Neuronal stem cell (in vitro differentiated cells): ENCODE results near the gene NAA60.

Experiments
- DNase-seq: peaks from one replicate; pipeline ENCODE4 v3.0.0-alpha.2; 2013; ENCODE audit warnings: low spot score
- H2AFZ ChIP-seq: one replicate; pipeline ENCODE4 v1.6.1; 2013; ENCODE audit warnings: mild to moderate bottlenecking, low read length, inconsistent platforms
- H2AK5ac ChIP-seq: 2 replicates; pipeline ENCODE4 v1.6.1; 2013; ENCODE audit warnings: low read depth, mild to moderate bottlenecking, inconsistent platforms, low read length, moderate library complexity, mixed read lengths
- H2BK120ac ChIP-seq: 2 replicates; pipeline ENCODE4 v1.6.1; 2013; ENCODE audit warnings: low read depth, mild to moderate bottlenecking, inconsistent platforms, low read length, moderate library complexity, mixed read lengths
- H2BK12ac ChIP-seq: one replicate; pipeline ENCODE4 v1.6.1; 2013; ENCODE audit warnings: low read length, inconsistent platforms
- H2BK15ac ChIP-seq: 2 replicates; pipeline ENCODE4 v1.6.1; 2013; ENCODE audit warnings: mild to moderate bottlenecking, low read length, inconsistent platforms, mixed read lengths
- H2BK5ac ChIP-seq: one replicate; pipeline ENCODE4 v1.6.1; 2013; ENCODE audit warnings: inconsistent platforms, mild to moderate bottlenecking, low read length, moderate library complexity
- H3K14ac ChIP-seq: one replicate; pipeline ENCODE4 v1.6.1; 2013; ENCODE audit warnings: low read length, inconsistent platforms
- H3K18ac ChIP-seq: 2 replicates; pipeline ENCODE4 v1.6.1; 2013; ENCODE audit warnings: low read length, inconsistent platforms
- H3K23ac ChIP-seq: 2 replicates; pipeline ENCODE4 v1.6.1; 2013; ENCODE audit warnings: low read depth, mild to moderate bottlenecking, mixed read lengths, low read length, inconsistent platforms; ENCODE audit not compliant: poor library complexity
- H3K27ac ChIP-seq: replicated peaks from 3 replicates; pipeline ENCODE4 v1.5.1; 2013; ENCODE audit warnings: low read length, inconsistent platforms
- H3K27me3 ChIP-seq, 3 experiments: 2 replicates each; pipeline ENCODE4 v1.6.1; 2013; ENCODE audit warnings: low read length in 3 of 3, mild to moderate bottlenecking in 2 of 3, inconsistent platforms in 1 of 3, low read depth in 1 of 3, mixed read lengths in 1 of 3, moderate library complexity in 1 of 3; ENCODE audit not compliant: control insufficient read depth in 3 of 3, insufficient read depth in 3 of 3
- H3K36me3 ChIP-seq, 2 donors: replicated peaks in 1 of 2; 2 replicates each; pipeline ENCODE4 v1.6.1; 2013; ENCODE audit warnings: low read length in 2 of 2; ENCODE audit not compliant: control insufficient read depth in 2 of 2, insufficient read depth in 2 of 2
- H3K4ac ChIP-seq: 2 replicates; pipeline ENCODE4 v1.6.1; 2013; ENCODE audit warnings: inconsistent platforms, mild to moderate bottlenecking, low read length, moderate library complexity
- H3K4me1 ChIP-seq, 2 donors: 1 replicate in 1 of 2; 2 replicates in 1 of 2; pipeline ENCODE4 v1.6.1; 2013; ENCODE audit warnings: low read length in 2 of 2, low read depth in 1 of 2; ENCODE audit not compliant: control insufficient read depth in 2 of 2, insufficient read depth in 1 of 2
- H3K4me2 ChIP-seq: one replicate; pipeline ENCODE4 v1.6.1; 2013; ENCODE audit warnings: mild to moderate bottlenecking, low read length, inconsistent platforms; ENCODE audit not compliant: insufficient read depth, poor library complexity, severe bottlenecking
- H3K4me3 ChIP-seq, 2 donors: 2 replicates each; pipeline ENCODE4 v1.5.1; 2013; ENCODE audit warnings: low read length in 2 of 2, mild to moderate bottlenecking in 2 of 2, inconsistent platforms in 1 of 2, moderate library complexity in 1 of 2
- H3K79me1 ChIP-seq: one replicate; pipeline ENCODE4 v1.6.1; 2013; ENCODE audit warnings: low read depth, mild to moderate bottlenecking, inconsistent platforms, low read length, moderate library complexity
- H3K9ac ChIP-seq: one replicate; pipeline ENCODE4 v1.6.1; 2013; ENCODE audit warnings: mild to moderate bottlenecking, low read depth, low read length, inconsistent platforms; ENCODE audit not compliant: poor library complexity
- H3K9me3 ChIP-seq, 2 donors: replicated peaks in 1 of 2; 2 replicates each; pipeline versions ENCODE3 to v1.6.1; 2013; ENCODE audit warnings: low read length in 2 of 2, mild to moderate bottlenecking in 2 of 2, inconsistent platforms in 1 of 2, low read depth in 1 of 2, mixed read lengths in 1 of 2, moderate library complexity in 1 of 2; ENCODE audit not compliant: control insufficient read depth in 2 of 2, insufficient read depth in 1 of 2
- H4K8ac ChIP-seq: one replicate; pipeline ENCODE4 v1.6.1; 2013; ENCODE audit warnings: low read depth, mild to moderate bottlenecking, inconsistent platforms, low read length, moderate library complexity
- H4K91ac ChIP-seq: one replicate; pipeline ENCODE4 v1.6.1; 2013; ENCODE audit warnings: low read length, low read depth, mild to moderate bottlenecking, inconsistent platforms; ENCODE audit not compliant: poor library complexity
- WGBS, 2 donors: extraction: QIAGEN DNeasy Blood & Tissue Kit; methylation state at CpG; one replicate each; pipeline ENCODE4 v1.1.7; 2013; ENCODE audit warnings: missing lambda C conversion rate in 2 of 2, mixed read lengths in 1 of 2; ENCODE audit not compliant: insufficient read length in 2 of 2, insufficient replicate concordance in 1 of 2; ENCODE audit errors: extremely low coverage in 2 of 2; 5-methylcytosine and 5-hydroxymethylcytosine counted together

The NAA60 gene

DNA sequence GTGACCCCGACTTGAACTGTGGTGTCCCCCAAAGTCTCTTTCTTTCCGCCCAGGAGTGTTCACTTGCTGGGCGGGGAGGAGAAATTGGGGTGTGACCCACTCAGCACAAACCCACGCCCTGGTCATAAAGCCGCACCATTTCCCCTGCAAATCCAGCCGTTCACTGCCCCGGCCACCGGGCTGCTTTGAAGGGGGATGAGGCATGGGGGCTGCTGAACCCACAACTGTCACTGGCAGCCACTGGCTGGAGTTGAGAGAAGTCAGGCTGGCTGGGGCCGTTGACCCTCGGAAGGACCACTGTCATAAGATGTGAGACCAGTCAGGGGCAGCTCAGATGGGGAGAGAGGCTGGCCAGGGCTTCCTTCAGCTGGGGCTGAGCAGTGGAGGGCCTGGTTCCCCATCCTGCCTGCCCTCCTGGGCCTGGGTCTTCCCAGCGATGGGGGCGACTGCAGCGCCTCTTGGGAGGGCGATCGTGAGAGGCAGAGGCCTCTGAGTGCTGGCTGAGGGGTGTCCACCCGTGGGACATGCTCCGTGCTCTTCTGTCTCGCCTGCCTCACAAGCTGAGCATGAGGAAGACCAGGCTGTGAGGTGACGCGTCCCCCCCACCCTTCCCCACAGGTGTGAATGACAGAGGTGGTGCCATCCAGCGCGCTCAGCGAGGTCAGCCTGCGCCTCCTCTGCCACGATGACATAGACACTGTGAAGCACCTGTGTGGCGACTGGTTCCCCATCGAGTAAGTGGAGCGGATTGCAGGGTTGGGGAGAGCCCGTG lies 32.3 kb downstream of the NAA60 start:
- Histone ChIP-seq H3K36me3 (peaks cover 9 to 30% of the 10 kb centered on the region in 2 donors), H3K4me2 (no peak overlapping the region), H4K8ac (no peak overlapping the region), H4K91ac (no peak overlapping the region), H2BK5ac (peak overlapping the region; percentile 24), H3K27me3 (no peaks in the 10 kb centered on the region), H2AK5ac (no peak overlapping the region), H3K9ac (no peak overlapping the region), H3K23ac (peak overlapping the region; percentile 17), H2AFZ (no peak overlapping the region), H3K27ac (no peak overlapping the region), H3K9me3 (peaks cover 0 to 2% of the 10 kb centered on the region in 2 donors), H3K14ac (no peak overlapping the region), H3K79me1 (peaks cover 24% of the 10 kb centered on the region), H3K4ac (no peak overlapping the region), H2BK12ac (no peak overlapping the region), H3K4me3 (no peak overlapping the region), H3K4me1 (no peaks in the 10 kb centered on the region), H2BK120ac (no peak overlapping the region), H3K18ac (no peak overlapping the region), H2BK15ac (no peak overlapping the region)
- DNase-seq: no peak
- no CpG with 5 or more reads among the region's 29 CpGs for WGBS, 2 donors

DNA sequence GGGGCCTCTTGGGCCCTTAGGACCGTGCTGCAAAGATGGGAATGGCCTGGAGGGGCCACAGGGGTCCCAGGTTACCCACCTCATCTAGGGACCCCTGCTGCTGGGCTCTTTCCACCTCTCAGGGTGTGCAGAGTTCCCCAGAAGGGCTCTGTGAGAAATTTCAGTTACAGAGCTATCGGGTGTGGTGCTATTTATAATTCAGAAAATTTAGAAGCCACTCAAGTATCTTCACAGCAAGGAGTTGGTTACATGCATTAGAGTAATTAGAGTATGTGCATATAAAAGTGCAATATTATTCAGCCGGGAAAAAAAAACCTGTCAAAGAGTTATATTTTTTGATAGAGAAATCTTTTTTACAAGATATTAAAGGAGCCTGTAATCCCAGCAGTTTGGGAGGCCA lies 32.9 kb downstream of the NAA60 start:
- Histone ChIP-seq H3K79me1 (peaks cover 24% of the 10 kb centered on the region), H3K4me1 (no peaks in the 10 kb centered on the region), H2BK120ac (no peak overlapping the region), H3K14ac (no peak overlapping the region), H2BK5ac (peak overlapping the region; percentile 24), H3K4ac (no peak overlapping the region), H3K27me3 (no peaks in the 10 kb centered on the region), H3K9ac (no peak overlapping the region), H3K4me2 (no peak overlapping the region), H2BK15ac (no peak overlapping the region), H3K23ac (peak overlapping the region; percentile 17), H3K36me3 (peaks cover 9 to 36% of the 10 kb centered on the region in 2 donors), H2BK12ac (no peak overlapping the region), H3K18ac (no peak overlapping the region), H2AFZ (no peak overlapping the region), H3K9me3 (peaks cover 0 to 2% of the 10 kb centered on the region in 2 donors), H3K27ac (no peak overlapping the region), H4K8ac (no peak overlapping the region), H3K4me3 (no peak overlapping the region), H2AK5ac (no peak overlapping the region), H4K91ac (no peak overlapping the region)
- no peak for DNase-seq
- WGBS, 2 donors: no CpG with 5 or more reads among the region's 3 CpGs

DNA sequence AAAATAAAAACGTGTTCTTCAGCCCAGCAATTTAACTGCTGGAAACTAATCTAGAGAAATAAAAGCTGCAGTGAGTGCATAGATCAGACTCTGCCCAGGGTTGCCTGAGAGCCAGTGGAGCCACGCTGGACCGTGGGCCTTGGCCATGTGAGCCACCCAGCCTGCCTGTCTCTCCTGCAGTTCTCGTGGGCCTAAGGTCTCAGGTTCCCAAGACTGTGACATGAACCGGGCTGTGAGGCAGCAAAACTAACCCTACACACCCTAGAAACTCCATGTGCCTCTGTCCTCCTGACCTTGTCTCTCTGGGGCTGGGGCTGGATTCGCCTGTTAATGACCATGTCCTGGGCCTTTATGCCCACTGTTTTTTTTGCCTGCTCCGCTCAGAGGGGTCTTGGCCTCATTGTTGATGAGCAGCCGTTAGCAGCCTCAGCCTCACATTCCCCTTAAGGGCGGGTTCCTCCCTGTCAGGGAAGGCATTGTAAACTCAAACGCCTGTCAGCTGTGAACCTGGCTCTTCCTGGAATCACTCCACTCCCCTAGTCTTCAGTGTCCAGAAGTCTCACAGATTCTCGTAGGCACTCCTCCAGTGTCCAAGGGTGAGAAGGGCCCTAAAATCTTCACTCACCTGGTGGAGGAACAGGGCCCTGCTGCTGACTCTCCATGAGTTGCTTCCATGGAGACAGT lies 34.9 kb downstream of the NAA60 start:
- Histone ChIP-seq H2BK5ac (no peak overlapping the region), H2BK12ac (no peak overlapping the region), H3K9ac (no peak overlapping the region), H3K4me3 (no peak overlapping the region), H3K4ac (no peak overlapping the region), H3K4me1 (no peaks in the 10 kb centered on the region), H4K91ac (no peak overlapping the region), H2BK15ac (no peak overlapping the region), H3K14ac (peak overlapping the region; percentile 71), H3K9me3 (no peaks in the 10 kb centered on the region), H3K23ac (peak overlapping the region; percentile 80), H2AFZ (no peak overlapping the region), H3K79me1 (peaks cover 17% of the 10 kb centered on the region), H3K4me2 (no peak overlapping the region), H3K18ac (no peak overlapping the region), H4K8ac (no peak overlapping the region), H2BK120ac (no peak overlapping the region), H3K27ac (no peak overlapping the region), H3K27me3 (no peaks in the 10 kb centered on the region), H2AK5ac (no peak overlapping the region), H3K36me3 (peaks cover 22 to 50% of the 10 kb centered on the region in 2 donors)
- no CpG with 5 or more reads among the region's 11 CpGs for WGBS, 2 donors
- no peak for DNase-seq

DNA sequence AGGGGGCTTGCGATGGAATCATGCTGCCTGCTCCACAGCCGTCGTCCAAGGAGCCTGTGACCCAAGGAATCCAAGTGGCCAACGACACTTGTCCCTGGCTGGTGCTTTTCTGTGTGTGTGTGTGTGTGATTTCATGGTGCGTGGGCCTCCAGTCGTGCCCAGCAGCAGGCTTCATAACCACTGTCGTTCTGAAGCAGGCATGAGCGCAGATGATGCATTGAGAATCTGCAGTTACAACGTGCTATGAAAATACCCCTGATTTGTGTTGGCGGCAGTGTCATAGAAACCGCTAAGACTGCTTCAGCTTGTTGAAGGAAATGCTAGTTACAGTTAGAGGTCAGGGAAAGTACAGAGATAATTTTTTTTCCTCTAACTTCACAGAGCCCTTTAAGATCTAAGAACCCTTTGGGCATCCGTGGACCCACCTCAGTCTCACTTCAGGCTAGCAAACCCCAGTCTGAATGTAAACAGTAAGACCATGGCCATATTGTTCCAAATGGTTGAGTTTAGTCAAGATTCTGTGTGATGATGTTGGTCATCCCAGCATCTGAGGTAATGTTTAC lies 36.3 kb downstream of the NAA60 start:
- Histone ChIP-seq H2BK5ac (no peak overlapping the region), H3K4me3 (no peak overlapping the region), H2BK15ac (no peak overlapping the region), H3K27ac (no peak overlapping the region), H3K18ac (no peak overlapping the region), H3K23ac (peak overlapping the region; percentile 62), H2AK5ac (no peak overlapping the region), H3K9me3 (no peaks in the 10 kb centered on the region), H3K4me2 (no peak overlapping the region), H3K9ac (no peak overlapping the region), H2BK120ac (no peak overlapping the region), H2BK12ac (no peak overlapping the region), H4K8ac (no peak overlapping the region), H3K4ac (no peak overlapping the region), H3K36me3 (peaks cover 31 to 64% of the 10 kb centered on the region in 2 donors), H3K14ac (no peak overlapping the region), H3K79me1 (peaks cover 16% of the 10 kb centered on the region), H3K4me1 (peaks cover 0 to 3% of the 10 kb centered on the region in 2 donors), H3K27me3 (no peaks in the 10 kb centered on the region), H2AFZ (no peak overlapping the region), H4K91ac (no peak overlapping the region)
- no peak for DNase-seq
- WGBS, 2 donors: no CpG with 5 or more reads among the region's 12 CpGs
